GM12865 (cell line): ENCODE measurements around the gene KIAA0753.
A peak's percentile ranks its signal among the peaks of the same experiment; 100 is the strongest.

ENCODE experiments used
- DNase-seq: peaks from one replicate; pipeline ENCODE4 v3.0.0; 2010; ENCODE audit warnings: low read depth
- H3K4me3 ChIP-seq: 2 replicates; pipeline ENCODE4 v1.5.1; 2011; ENCODE audit warnings: mild to moderate bottlenecking, low read depth, low read length, control low read depth
- TF ChIP-seq, protein P1 (sequence below): IDR thresholded peaks from 2 replicates; pipeline ENCODE4 v1.5.1; 2011; ENCODE audit warnings: low read length, control low read depth, low read depth, inconsistent platforms; ENCODE audit not compliant: insufficient read depth; ENCODE audit errors: missing control alignments

The KIAA0753 gene

GRCh38 chr17:6677158-6677831 lies 36.8 kb upstream of the KIAA0753 start:
- TF ChIP-seq, protein P1, sequence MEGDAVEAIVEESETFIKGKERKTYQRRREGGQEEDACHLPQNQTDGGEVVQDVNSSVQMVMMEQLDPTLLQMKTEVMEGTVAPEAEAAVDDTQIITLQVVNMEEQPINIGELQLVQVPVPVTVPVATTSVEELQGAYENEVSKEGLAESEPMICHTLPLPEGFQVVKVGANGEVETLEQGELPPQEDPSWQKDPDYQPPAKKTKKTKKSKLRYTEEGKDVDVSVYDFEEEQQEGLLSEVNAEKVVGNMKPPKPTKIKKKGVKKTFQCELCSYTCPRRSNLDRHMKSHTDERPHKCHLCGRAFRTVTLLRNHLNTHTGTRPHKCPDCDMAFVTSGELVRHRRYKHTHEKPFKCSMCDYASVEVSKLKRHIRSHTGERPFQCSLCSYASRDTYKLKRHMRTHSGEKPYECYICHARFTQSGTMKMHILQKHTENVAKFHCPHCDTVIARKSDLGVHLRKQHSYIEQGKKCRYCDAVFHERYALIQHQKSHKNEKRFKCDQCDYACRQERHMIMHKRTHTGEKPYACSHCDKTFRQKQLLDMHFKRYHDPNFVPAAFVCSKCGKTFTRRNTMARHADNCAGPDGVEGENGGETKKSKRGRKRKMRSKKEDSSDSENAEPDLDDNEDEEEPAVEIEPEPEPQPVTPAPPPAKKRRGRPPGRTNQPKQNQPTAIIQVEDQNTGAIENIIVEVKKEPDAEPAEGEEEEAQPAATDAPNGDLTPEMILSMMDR: no peak
- no peak overlapping the region for H3K4me3 ChIP-seq
- peak; percentile 25 for DNase-seq

GRCh38 chr17:6676802-6677157 lies 36.3 kb upstream of the KIAA0753 start:
- H3K4me3 ChIP-seq: no peak overlapping the region
- TF ChIP-seq, protein P1: no peak
- no peak for DNase-seq

DNA sequence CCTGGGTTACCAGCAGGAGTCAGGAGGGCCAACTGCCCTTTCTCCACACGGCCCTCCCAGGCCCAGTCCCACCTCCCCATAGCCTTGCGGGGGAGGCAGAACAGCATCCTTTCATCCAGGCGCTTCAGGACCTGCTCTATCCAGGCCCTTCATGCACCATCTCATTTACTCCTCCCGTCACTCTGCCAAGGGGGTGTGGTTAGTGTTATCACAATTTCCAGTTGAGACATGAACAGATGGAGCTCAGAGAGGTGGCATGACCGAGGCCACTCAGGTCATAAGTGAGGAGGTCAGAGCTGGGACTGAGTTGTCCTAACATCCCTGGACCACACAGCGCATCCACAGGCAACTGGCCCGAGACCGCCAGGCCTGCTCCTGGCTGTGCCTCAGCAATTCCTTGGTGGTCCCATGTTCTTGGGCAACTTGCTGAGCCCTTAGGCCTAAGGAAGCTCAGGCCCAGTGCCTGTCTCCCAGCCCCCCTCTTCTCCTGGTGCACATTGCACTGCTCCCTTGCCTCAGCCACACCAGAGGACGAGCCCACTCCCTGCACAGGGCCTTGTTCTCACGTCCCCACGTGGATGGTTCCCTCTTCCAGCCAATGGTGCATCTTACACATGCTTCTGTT lies 34.8 kb upstream of the KIAA0753 start:
- DNase-seq: no peak
- TF ChIP-seq, protein P1: no peak
- H3K4me3 ChIP-seq: no peak overlapping the region

- no peak for DNase-seq
- H3K4me3 ChIP-seq: no peak overlapping the region
These were observed 34.1 kb upstream of the KIAA0753 start for GRCh38 chr17:6674586-6674985.

DNA sequence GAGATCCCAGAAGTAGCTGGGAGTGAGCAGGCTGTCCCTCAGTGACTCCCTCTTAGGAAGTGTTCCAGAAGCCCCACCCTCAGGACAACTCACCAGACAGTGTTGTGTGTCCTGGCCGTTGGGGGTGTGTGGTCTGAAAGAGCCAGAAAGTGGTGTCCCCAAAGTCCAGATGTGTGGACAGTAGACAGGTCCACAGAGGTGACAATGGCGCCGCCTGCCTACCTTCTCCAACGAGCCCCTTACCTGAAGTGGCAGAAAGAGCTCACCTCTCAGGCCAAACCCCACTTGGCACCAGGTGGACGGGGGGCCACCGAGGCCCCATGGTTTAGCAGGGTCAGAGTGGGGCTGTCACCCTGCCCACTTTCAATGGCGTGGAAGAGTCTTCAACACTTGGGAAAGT lies 30.9 kb upstream of the KIAA0753 start:
- DNase-seq: no peak
- H3K4me3 ChIP-seq: no peak overlapping the region
- TF ChIP-seq, protein P1: no peak

More at GRCh38 chr17:6674586-6674985, 34.1 kb upstream of the KIAA0753 start:
- TF ChIP-seq, protein P1: no peak

- no peak for DNase-seq
- H3K4me3 ChIP-seq: no peak overlapping the region
- TF ChIP-seq, protein P1: no peak
These were observed 30.5 kb upstream of the KIAA0753 start for GRCh38 chr17:6670999-6671398.
